Nephron progenitor cell (in vitro differentiated cells): ENCODE results near the gene PPL.
"Not testable (repeated sequence)": the region's sequence is repeated elsewhere in the genome, so short reads cannot be mapped to it uniquely, and the experiment has no call there.

Source experiments
- DNase-seq: peaks from one replicate; pipeline ENCODE4 v3.0.0; 2021
- H3K27ac Mint-ChIP-seq: 2 replicates; pipeline ENCODE4 v1.8.0; 2021; ENCODE audit warnings: mild to moderate bottlenecking, moderate library complexity, mixed read lengths
- H3K27me3 Mint-ChIP-seq: 2 replicates; pipeline ENCODE4 v1.8.0; 2021; ENCODE audit warnings: mild to moderate bottlenecking, low read depth, mixed read lengths; ENCODE audit not compliant: poor library complexity
- H3K36me3 Mint-ChIP-seq: 2 replicates; pipeline ENCODE4 v1.8.0; 2021; ENCODE audit warnings: low read depth, mixed read lengths
- H3K4me1 Mint-ChIP-seq: 2 replicates; pipeline ENCODE4 v1.8.0; 2021; ENCODE audit warnings: mixed read lengths
- H3K4me3 Mint-ChIP-seq: 2 replicates; pipeline ENCODE4 v1.8.0; 2021; ENCODE audit warnings: mild to moderate bottlenecking, moderate library complexity, mixed read lengths
- H3K9me3 Mint-ChIP-seq: 2 replicates; pipeline ENCODE4 v1.8.0; 2021; ENCODE audit warnings: mild to moderate bottlenecking, moderate library complexity, mixed read lengths
- CTCF ChIP-seq: fragments of 200-600 bp; sonication (generic); IDR thresholded peaks from 2 replicates; pipeline ENCODE4 v1.5.0; 2021; ENCODE audit warnings: antibody characterized with exemption

The PPL gene

GRCh38 chr16:4933433-4933832 is 3.5 kb downstream of the PPL start:
- no peak for TF ChIP-seq CTCF
- peaks cover 11% of the 10 kb centered on the region for H3K4me1 Mint-ChIP-seq
- H3K27ac Mint-ChIP-seq: peak overlapping the region; percentile 10
- no peak for DNase-seq
- no peaks in the 10 kb centered on the region for H3K9me3 Mint-ChIP-seq
- H3K4me3 Mint-ChIP-seq: no peak overlapping the region
- H3K27me3 Mint-ChIP-seq: peaks cover 57% of the 10 kb centered on the region
- H3K36me3 Mint-ChIP-seq: no peaks in the 10 kb centered on the region

- DNase-seq: no peak
- Mint-ChIP-seq H3K4me3 (no peak overlapping the region), H3K36me3 (peaks cover 7% of the 10 kb centered on the region), H3K27me3 (peaks cover 39% of the 10 kb centered on the region), H3K9me3 (peaks cover 13% of the 10 kb centered on the region), H3K4me1 (peaks cover 11% of the 10 kb centered on the region), H3K27ac (no peak overlapping the region)
- TF ChIP-seq CTCF: no peak
Measured at GRCh38 chr16:4931381-4931780, 5.6 kb downstream of the PPL start.

GRCh38 chr16:4929619-4930018 is 7.3 kb downstream of the PPL start:
- Mint-ChIP-seq H3K4me1 (peaks cover 19% of the 10 kb centered on the region), H3K27me3 (peaks cover 24% of the 10 kb centered on the region), H3K9me3 (peaks cover 22% of the 10 kb centered on the region)
- not testable (repeated sequence) for H3K4me3 Mint-ChIP-seq, H3K27ac Mint-ChIP-seq, DNase-seq, H3K36me3 Mint-ChIP-seq

DNA sequence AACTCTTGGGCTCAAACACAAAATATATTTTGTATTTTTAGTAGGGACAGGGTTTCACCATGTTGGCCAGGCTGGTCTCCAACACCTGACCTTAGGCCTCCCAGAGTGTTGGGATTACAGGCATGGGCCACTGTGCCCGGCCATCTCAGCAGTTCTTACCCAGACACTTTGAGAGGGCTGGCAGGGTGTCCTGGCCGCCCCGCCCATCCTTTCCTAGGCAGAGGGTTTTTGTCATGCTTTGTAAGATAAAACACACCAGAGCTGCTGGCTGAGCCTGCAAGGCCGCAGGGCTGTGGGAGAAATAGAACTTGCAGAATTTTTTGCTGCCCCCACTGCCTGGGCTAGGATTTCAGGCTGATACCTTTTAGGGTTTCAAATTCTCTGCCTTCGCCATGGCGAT is 8.7 kb downstream of the PPL start:
- TF ChIP-seq CTCF: no peak
- Mint-ChIP-seq H3K4me3 (no peak overlapping the region), H3K27ac (no peak overlapping the region), H3K27me3 (peaks cover 14% of the 10 kb centered on the region), H3K4me1 (peaks cover 17% of the 10 kb centered on the region), H3K36me3 (peaks cover 7% of the 10 kb centered on the region), H3K9me3 (peaks cover 22% of the 10 kb centered on the region)
- DNase-seq: no peak

DNA sequence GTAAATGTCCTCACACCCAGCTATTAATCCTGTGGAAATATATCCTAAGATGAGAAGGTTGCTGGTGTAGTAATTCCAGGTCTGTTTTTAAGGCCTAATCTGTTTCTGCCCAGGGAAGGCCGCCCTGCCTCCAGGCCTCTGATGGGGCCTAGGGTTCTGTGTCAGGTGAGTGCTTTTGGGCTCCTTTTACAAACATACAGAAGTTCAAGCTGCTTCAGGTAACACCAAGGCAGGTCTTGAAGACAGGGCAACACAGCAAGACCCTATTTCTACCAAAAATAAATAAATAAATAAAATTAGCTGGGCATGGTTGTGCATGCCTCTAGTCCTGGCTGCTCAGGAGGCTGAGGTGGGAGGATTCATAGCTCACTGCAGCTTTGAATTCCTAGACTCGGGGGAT is 9.3 kb downstream of the PPL start:
- peaks cover 7% of the 10 kb centered on the region for H3K36me3 Mint-ChIP-seq
- peaks cover 16% of the 10 kb centered on the region for H3K4me1 Mint-ChIP-seq
- TF ChIP-seq CTCF: no peak
- DNase-seq: no peak
- peaks cover 22% of the 10 kb centered on the region for H3K9me3 Mint-ChIP-seq
- peaks cover 16% of the 10 kb centered on the region for H3K27me3 Mint-ChIP-seq
- H3K27ac Mint-ChIP-seq: no peak overlapping the region
- no peak overlapping the region for H3K4me3 Mint-ChIP-seq

GRCh38 chr16:4926928-4927327 is 10.0 kb downstream of the PPL start:
- no peak overlapping the region for H3K27ac Mint-ChIP-seq
- H3K4me3 Mint-ChIP-seq: no peak overlapping the region
- H3K9me3 Mint-ChIP-seq: peaks cover 22% of the 10 kb centered on the region
- no peak for DNase-seq
- H3K27me3 Mint-ChIP-seq: peaks cover 14% of the 10 kb centered on the region
- peaks cover 7% of the 10 kb centered on the region for H3K36me3 Mint-ChIP-seq
- H3K4me1 Mint-ChIP-seq: peaks cover 16% of the 10 kb centered on the region
- no peak for TF ChIP-seq CTCF
